Measurements from ENCODE around the gene KCNQ2.

The KCNQ2 gene

GRCh38 chr20:63497138-63497945, 24.9 kb upstream of the KCNQ2 start:
- Histone ChIP-seq H3K14ac (ENCODE audit: low read length) (no peak overlapping the region), H3K27ac (replicated peaks; ENCODE audit: low read length) (no peak overlapping the region), H3K9ac (ENCODE audit: low read depth, low read length, poor library complexity) (no peak overlapping the region), H3K4ac (ENCODE audit: low read length) (peak overlapping the region; percentile 66), H3K4me2 (ENCODE audit: insufficient read depth, low read length, poor library complexity, severe bottlenecking) (no peak overlapping the region), H4K8ac (ENCODE audit: low read depth, low read length) (no peak overlapping the region), H2BK5ac (ENCODE audit: low read length) (peak overlapping the region; percentile 94), H2BK12ac (ENCODE audit: low read length) (peak overlapping the region; percentile 73), H3K4me3 (ENCODE audit: low read length in 2 of 2) (no peak overlapping the region), H3K27me3 (ENCODE audit: control insufficient read depth in 3 of 3, insufficient read depth in 3 of 3, low read depth in 1 of 3, low read length in 3 of 3) (peaks cover 24 to 49% (median 42%) of the 10 kb centered on the region in 3 experiments), H4K91ac (ENCODE audit: low read depth, low read length, poor library complexity) (no peak overlapping the region), H3K9me3 (replicated peaks in 1 of 2; ENCODE audit: control insufficient read depth in 2 of 2, insufficient read depth in 1 of 2, low read depth in 1 of 2, low read length in 2 of 2) (peaks cover 0 to 2% of the 10 kb centered on the region in 2 donors), H2BK120ac (ENCODE audit: low read depth, low read length) (no peak overlapping the region), H3K4me1 (ENCODE audit: control insufficient read depth in 2 of 2, insufficient read depth in 1 of 2, low read depth in 1 of 2, low read length in 2 of 2) (peaks cover 6 to 10% of the 10 kb centered on the region in 2 donors), H3K79me1 (ENCODE audit: low read depth, low read length) (no peaks in the 10 kb centered on the region), H3K36me3 (replicated peaks in 1 of 2; ENCODE audit: control insufficient read depth in 2 of 2, insufficient read depth in 2 of 2, low read length in 2 of 2) (no peaks in the 10 kb centered on the region), H2AFZ (ENCODE audit: low read length) (no peak overlapping the region), H3K18ac (ENCODE audit: low read length) (no peak overlapping the region), H2BK15ac (ENCODE audit: low read length) (peak overlapping the region; percentile 75), H3K23ac (ENCODE audit: low read depth, low read length, poor library complexity) (peak overlapping the region; percentile 65), H2AK5ac (ENCODE audit: low read depth, low read length) (peak overlapping the region; percentile 63)
- no peak for DNase-seq (ENCODE audit: low spot score)
- WGBS, 2 donors (ENCODE audit: extremely low coverage in 2 of 2, insufficient read length in 2 of 2, insufficient replicate concordance in 1 of 2): no CpG with 5 or more reads among the region's 20 CpGs

GRCh38 chr20:63496596-63497120, 24.2 kb upstream of the KCNQ2 start:
- Histone ChIP-seq H3K4me3 (ENCODE audit: low read length in 2 of 2) (no peak overlapping the region), H3K79me1 (ENCODE audit: low read depth, low read length) (no peaks in the 10 kb centered on the region), H3K9me3 (replicated peaks in 1 of 2; ENCODE audit: control insufficient read depth in 2 of 2, insufficient read depth in 1 of 2, low read depth in 1 of 2, low read length in 2 of 2) (peaks cover 0 to 3% of the 10 kb centered on the region in 2 donors), H4K8ac (ENCODE audit: low read depth, low read length) (no peak overlapping the region), H4K91ac (ENCODE audit: low read depth, low read length, poor library complexity) (no peak overlapping the region), H2BK15ac (ENCODE audit: low read length) (peak overlapping the region; percentile 94), H2AFZ (ENCODE audit: low read length) (peak overlapping the region; percentile 65), H2AK5ac (ENCODE audit: low read depth, low read length) (peak overlapping the region; percentile 84), H3K27ac (replicated peaks; ENCODE audit: low read length) (no peak overlapping the region), H2BK120ac (ENCODE audit: low read depth, low read length) (no peak overlapping the region), H3K4me2 (ENCODE audit: insufficient read depth, low read length, poor library complexity, severe bottlenecking) (no peak overlapping the region), H3K4ac (ENCODE audit: low read length) (no peak overlapping the region), H3K9ac (ENCODE audit: low read depth, low read length, poor library complexity) (no peak overlapping the region), H2BK5ac (ENCODE audit: low read length) (peak overlapping the region; percentile 94), H3K18ac (ENCODE audit: low read length) (peak overlapping the region; percentile 85), H3K4me1 (ENCODE audit: control insufficient read depth in 2 of 2, insufficient read depth in 1 of 2, low read depth in 1 of 2, low read length in 2 of 2) (peaks cover 4 to 5% of the 10 kb centered on the region in 2 donors), H2BK12ac (ENCODE audit: low read length) (peak overlapping the region; percentile 98), H3K14ac (ENCODE audit: low read length) (no peak overlapping the region), H3K23ac (ENCODE audit: low read depth, low read length, poor library complexity) (peak overlapping the region; percentile 89), H3K27me3 (ENCODE audit: control insufficient read depth in 3 of 3, insufficient read depth in 3 of 3, low read depth in 1 of 3, low read length in 3 of 3) (peaks cover 24 to 49% (median 42%) of the 10 kb centered on the region in 3 experiments), H3K36me3 (replicated peaks in 1 of 2; ENCODE audit: control insufficient read depth in 2 of 2, insufficient read depth in 2 of 2, low read length in 2 of 2) (no peaks in the 10 kb centered on the region)
- no CpG with 5 or more reads among the region's 16 CpGs for WGBS, 2 donors (ENCODE audit: extremely low coverage in 2 of 2, insufficient read length in 2 of 2, insufficient replicate concordance in 1 of 2)
- DNase-seq (ENCODE audit: low spot score): no peak

- H2BK12ac ChIP-seq (ENCODE audit: low read length): peak overlapping the region; percentile 98
- no CpG with 5 or more reads among the region's 48 CpGs for WGBS, 2 donors (ENCODE audit: extremely low coverage in 2 of 2, insufficient read length in 2 of 2, insufficient replicate concordance in 1 of 2)
- peaks cover 2 to 5% of the 10 kb centered on the region in 2 donors for H3K4me1 ChIP-seq (ENCODE audit: control insufficient read depth in 2 of 2, insufficient read depth in 1 of 2, low read depth in 1 of 2, low read length in 2 of 2)
- H2BK15ac ChIP-seq (ENCODE audit: low read length): peak overlapping the region; percentile 94
- H2AFZ ChIP-seq (ENCODE audit: low read length): peak overlapping the region; percentile 65
- no peak overlapping the region for H3K4ac ChIP-seq (ENCODE audit: low read length)
- H3K4me2 ChIP-seq (ENCODE audit: insufficient read depth, low read length, poor library complexity, severe bottlenecking): peak overlapping the region; percentile 18
- no peak overlapping the region for H3K27ac ChIP-seq (replicated peaks; ENCODE audit: low read length)
- H3K79me1 ChIP-seq (ENCODE audit: low read depth, low read length): peaks cover 2% of the 10 kb centered on the region
- H2BK5ac ChIP-seq (ENCODE audit: low read length): peak overlapping the region; percentile 94
- no peaks in the 10 kb centered on the region for H3K36me3 ChIP-seq (replicated peaks in 1 of 2; ENCODE audit: control insufficient read depth in 2 of 2, insufficient read depth in 2 of 2, low read length in 2 of 2)
- H2AK5ac ChIP-seq (ENCODE audit: low read depth, low read length): peak overlapping the region; percentile 84
- H2BK120ac ChIP-seq (ENCODE audit: low read depth, low read length): peak overlapping the region; percentile 72
- no peak overlapping the region for H4K91ac ChIP-seq (ENCODE audit: low read depth, low read length, poor library complexity)
- H3K4me3 ChIP-seq (ENCODE audit: low read length in 2 of 2): no peak overlapping the region
- peaks cover 0 to 3% of the 10 kb centered on the region in 2 donors for H3K9me3 ChIP-seq (replicated peaks in 1 of 2; ENCODE audit: control insufficient read depth in 2 of 2, insufficient read depth in 1 of 2, low read depth in 1 of 2, low read length in 2 of 2)
- no peak overlapping the region for H4K8ac ChIP-seq (ENCODE audit: low read depth, low read length)
- no peak overlapping the region for H3K9ac ChIP-seq (ENCODE audit: low read depth, low read length, poor library complexity)
- H3K23ac ChIP-seq (ENCODE audit: low read depth, low read length, poor library complexity): peak overlapping the region; percentile 91
- DNase-seq (ENCODE audit: low spot score): peak; percentile 67
- no peak overlapping the region for H3K14ac ChIP-seq (ENCODE audit: low read length)
- peak overlapping the region; percentile 85 for H3K18ac ChIP-seq (ENCODE audit: low read length)
- peaks cover 24 to 48% (median 39%) of the 10 kb centered on the region in 3 experiments for H3K27me3 ChIP-seq (ENCODE audit: control insufficient read depth in 3 of 3, insufficient read depth in 3 of 3, low read depth in 1 of 3, low read length in 3 of 3)
These were observed 23.5 kb upstream of the KCNQ2 start for GRCh38 chr20:63495741-63496595.

Measured in neuronal stem cell (in vitro differentiated cells).